ENCODE results near the gene PSMC3. TPM values are rescaled to one million over a fixed set of nuclear protein-coding genes. Genes with fewer than 3 reads are reported as not detected.

PSMC3 gene
- total RNA-seq, 2 experiments from 2014 or later: 143 to 148 TPM

DNA sequence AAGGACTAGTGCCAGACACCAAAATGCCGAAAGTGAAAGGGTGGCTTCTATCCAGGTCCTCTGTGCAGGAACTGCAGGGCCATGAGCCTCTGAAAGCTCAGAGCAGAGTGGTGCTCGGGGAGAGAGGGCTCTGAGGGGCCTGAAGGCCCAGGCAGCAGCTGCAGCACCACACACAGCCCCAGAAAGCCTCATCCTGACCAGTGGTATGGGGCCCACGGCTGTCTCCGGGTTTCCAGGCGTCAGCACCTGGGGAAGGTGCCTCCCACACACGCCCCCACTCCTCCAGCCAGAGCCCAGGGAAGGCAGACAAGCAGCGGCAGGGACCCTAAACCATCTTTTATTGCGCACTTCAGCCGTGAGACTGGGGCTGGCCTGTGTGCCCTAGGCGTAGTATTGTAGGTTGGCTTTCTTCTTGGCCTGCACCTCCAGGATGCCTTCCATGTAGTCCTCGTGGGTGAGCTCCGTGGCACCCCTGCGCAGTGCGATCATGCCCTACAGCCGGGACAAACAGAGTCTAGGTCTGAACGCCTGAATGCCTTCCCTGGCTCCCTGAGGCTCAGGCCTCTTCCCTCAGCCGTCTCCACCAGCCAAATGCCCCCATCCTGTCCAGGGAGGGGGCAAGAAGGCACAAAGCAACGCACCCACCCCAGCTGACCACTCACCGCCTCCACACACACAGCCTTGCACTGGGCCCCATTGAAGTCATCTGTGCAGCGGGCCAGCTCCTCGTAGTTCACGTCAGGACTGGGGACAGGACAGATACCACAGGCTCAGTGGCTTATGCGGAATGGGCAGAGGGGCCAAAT lies 7.6 kb downstream of the PSMC3 start:
- Mint-ChIP-seq H3K27me3 (no peaks in the 10 kb centered on the region), H3K27ac (no peak overlapping the region), H3K36me3 (peaks cover 41% of the 10 kb centered on the region), H3K4me3 (no peak overlapping the region), H3K4me1 (ENCODE audit: low read depth) (no peaks in the 10 kb centered on the region), H3K9me3 (no peaks in the 10 kb centered on the region)
- ChIA-PET CTCF (no interaction called here), POLR2A (no interaction called here)
- intact Hi-C loops (cut with micrococcal nuclease): no loop called here
- no peak for DNase-seq

- no peak for DNase-seq
- no peaks in the 10 kb centered on the region for H3K27me3 Mint-ChIP-seq
- intact Hi-C loops (cut with micrococcal nuclease): no loop called here
- H3K4me1 Mint-ChIP-seq (ENCODE audit: low read depth): no peaks in the 10 kb centered on the region
- H3K4me3 Mint-ChIP-seq: no peak overlapping the region
- no peak overlapping the region for H3K27ac Mint-ChIP-seq
- CTCF ChIA-PET: no interaction called here
- POLR2A ChIA-PET: no interaction called here
- no peaks in the 10 kb centered on the region for H3K9me3 Mint-ChIP-seq
- peaks cover 35% of the 10 kb centered on the region for H3K36me3 Mint-ChIP-seq
Observed at GRCh38 chr11:47417712-47418111, 8.5 kb downstream of the PSMC3 start.

DNA sequence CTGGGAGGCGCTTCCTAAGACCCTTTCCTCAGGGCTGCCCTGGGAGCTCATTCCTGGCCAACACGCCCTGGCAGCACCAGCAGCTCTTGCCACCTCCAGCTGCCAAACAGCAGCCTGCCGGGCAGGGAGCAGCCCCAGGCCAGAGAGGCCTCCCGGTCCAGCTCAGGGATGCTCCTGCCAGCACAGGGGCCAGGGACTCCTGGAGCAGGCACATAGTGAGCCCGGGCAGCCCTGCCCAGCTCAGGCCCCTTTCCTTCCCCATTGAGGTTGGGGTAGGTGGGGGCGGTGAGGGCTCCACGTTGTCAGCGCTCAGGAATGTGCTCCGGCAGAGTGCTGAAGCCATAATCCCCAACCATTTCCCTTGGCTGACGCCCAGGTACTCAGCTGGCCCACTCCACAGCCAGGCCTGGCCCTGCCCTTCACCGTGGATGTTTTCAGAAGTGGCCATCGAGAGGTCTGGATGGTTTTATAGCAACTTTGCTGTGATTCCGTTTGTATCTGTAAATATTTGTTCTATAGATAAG lies 10.2 kb downstream of the PSMC3 start:
- intact Hi-C loops (cut with micrococcal nuclease): no loop called here
- no peak for DNase-seq
- Mint-ChIP-seq H3K27ac (no peak overlapping the region), H3K36me3 (peaks cover 23% of the 10 kb centered on the region), H3K27me3 (no peaks in the 10 kb centered on the region), H3K9me3 (no peaks in the 10 kb centered on the region), H3K4me1 (ENCODE audit: low read depth) (no peaks in the 10 kb centered on the region), H3K4me3 (no peak overlapping the region)
- CTCF ChIA-PET: interaction anchor here (0.6 kb wide), 1 partner anchor 42 kb away, joined by 4 read pairs; no protein-coding TSS in a partner anchor
- POLR2A ChIA-PET: interaction anchor here (0.8 kb wide), 1 partner anchor 9 kb away, joined by 4 read pairs; no protein-coding TSS in a partner anchor

DNA sequence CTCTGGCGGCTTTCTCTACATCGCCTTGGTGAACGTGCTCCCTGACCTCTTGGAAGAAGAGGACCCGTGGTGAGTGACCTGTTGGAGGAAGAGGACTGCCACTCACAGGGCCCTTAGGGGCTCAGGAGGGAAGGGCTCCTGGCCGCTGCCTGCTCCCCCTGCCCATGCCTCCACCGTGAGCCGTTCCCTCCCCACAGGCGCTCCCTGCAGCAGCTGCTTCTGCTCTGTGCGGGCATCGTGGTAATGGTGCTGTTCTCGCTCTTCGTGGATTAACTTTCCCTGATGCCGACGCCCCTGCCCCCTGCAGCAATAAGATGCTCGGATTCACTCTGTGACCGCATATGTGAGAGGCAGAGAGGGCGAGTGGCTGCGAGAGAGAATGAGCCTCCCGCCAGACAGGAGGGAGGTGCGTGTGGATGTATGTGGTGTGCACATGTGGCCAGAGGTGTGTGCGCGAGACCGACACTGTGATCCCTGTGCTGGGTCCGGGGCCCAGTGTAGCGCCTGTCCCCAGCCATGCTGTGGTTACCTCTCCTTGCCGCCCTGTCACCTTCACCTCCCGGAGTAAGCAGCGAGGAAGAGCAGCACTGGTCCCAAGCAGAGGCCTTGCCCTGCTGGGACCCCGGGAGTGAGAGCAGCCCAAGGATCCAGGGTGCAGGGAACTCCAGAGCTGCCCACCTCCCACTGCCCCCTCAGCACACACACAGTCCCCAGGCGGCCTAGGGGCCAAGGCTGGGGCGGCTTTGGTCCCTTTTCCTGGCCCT lies 11.0 kb downstream of the PSMC3 start:
- DNase-seq: no peak
- Mint-ChIP-seq H3K9me3 (no peaks in the 10 kb centered on the region), H3K27me3 (no peaks in the 10 kb centered on the region), H3K4me3 (no peak overlapping the region), H3K4me1 (ENCODE audit: low read depth) (no peaks in the 10 kb centered on the region), H3K27ac (no peak overlapping the region), H3K36me3 (peaks cover 22% of the 10 kb centered on the region)
- ChIA-PET POLR2A (interaction anchor here (0.8 kb wide), 1 partner anchor 9 kb away, joined by 4 read pairs; no protein-coding TSS in a partner anchor), CTCF (interaction anchor here (0.6 kb wide), 1 partner anchor 42 kb away, joined by 4 read pairs; no protein-coding TSS in a partner anchor)
- intact Hi-C loops (cut with micrococcal nuclease): no loop called here

DNA sequence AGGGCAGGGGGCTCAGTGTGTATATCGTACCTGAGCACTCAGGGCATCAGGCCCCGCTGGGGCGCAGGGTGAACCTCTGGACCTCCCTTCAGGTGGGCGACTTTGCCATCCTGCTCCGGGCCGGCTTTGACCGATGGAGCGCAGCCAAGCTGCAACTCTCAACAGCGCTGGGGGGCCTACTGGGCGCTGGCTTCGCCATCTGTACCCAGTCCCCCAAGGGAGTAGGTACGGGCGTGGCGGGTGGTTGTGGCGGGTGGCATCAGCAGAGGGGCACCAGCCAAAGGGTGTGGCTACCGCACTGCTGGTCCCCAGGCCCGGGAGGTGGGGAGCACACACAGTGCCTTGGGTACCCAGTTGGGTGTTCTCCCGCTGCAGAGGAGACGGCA lies 11.6 kb downstream of the PSMC3 start:
- Mint-ChIP-seq H3K27ac (no peak overlapping the region), H3K27me3 (no peaks in the 10 kb centered on the region), H3K9me3 (no peaks in the 10 kb centered on the region), H3K36me3 (peaks cover 16% of the 10 kb centered on the region), H3K4me1 (ENCODE audit: low read depth) (no peaks in the 10 kb centered on the region), H3K4me3 (no peak overlapping the region)
- CTCF ChIA-PET: interaction anchor here (1.3 kb wide), 1 partner anchor 41 kb away, joined by 4 read pairs; no protein-coding TSS in a partner anchor
- DNase-seq: no peak
- POLR2A ChIA-PET: no interaction called here
- intact Hi-C loops (cut with micrococcal nuclease): no loop called here

DNA sequence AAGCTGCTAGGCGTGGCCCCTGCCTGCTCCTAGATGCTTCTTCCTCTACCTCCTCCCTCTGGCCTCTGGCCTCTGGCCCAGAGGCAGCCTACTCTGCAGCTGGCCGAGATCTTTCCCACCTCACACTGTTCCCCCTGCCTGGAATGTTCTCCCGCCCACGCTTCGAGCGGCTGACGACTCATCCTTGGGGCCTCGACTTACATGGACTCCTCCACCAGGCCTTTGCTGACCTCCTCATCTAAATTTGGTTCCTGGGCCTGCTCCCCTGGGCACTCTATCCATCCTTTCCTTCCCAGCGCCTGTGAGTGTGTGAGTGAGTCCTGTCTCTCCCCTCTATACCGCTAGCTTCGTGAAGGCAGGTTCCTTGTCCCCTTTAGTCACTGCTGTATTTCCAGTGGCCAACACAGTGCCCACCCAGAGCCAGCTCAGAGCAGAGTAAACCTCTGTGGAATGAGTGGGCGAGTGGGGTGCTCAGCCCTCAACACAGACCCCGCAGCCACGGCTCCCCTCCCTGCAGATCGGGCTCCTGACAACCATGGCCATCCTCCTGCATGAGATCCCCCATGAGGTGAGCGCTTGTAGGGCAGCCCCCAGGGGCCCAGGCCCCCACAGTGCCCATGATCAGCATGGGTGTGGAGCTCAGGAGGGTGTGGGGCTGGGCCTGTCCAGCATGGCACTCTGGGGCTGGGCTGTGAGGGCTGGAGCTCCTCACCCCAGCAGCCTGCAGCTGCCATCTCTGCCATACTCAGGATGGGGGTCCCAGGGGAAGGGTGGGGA lies 12.1 kb downstream of the PSMC3 start:
- POLR2A ChIA-PET: no interaction called here
- H3K27ac Mint-ChIP-seq: no peak overlapping the region
- H3K4me1 Mint-ChIP-seq (ENCODE audit: low read depth): peaks cover 5% of the 10 kb centered on the region
- intact Hi-C loops (cut with micrococcal nuclease): no loop called here
- H3K4me3 Mint-ChIP-seq: no peak overlapping the region
- no peak for DNase-seq
- no peaks in the 10 kb centered on the region for H3K9me3 Mint-ChIP-seq
- CTCF ChIA-PET: interaction anchor here (0.6 to 4.8 kb wide), 3 partner anchors 11 to 522 kb away, joined by 3 to 59 read pairs (median 4); partner anchors contain the start of gene PSMC3
- peaks cover 14% of the 10 kb centered on the region for H3K36me3 Mint-ChIP-seq
- H3K27me3 Mint-ChIP-seq: no peaks in the 10 kb centered on the region

GRCh38 chr11:47413351-47413750 lies 12.9 kb downstream of the PSMC3 start:
- POLR2A ChIA-PET: no interaction called here
- Mint-ChIP-seq H3K4me1 (ENCODE audit: low read depth) (peaks cover 6% of the 10 kb centered on the region), H3K4me3 (no peak overlapping the region), H3K27me3 (no peaks in the 10 kb centered on the region), H3K36me3 (peaks cover 9% of the 10 kb centered on the region), H3K9me3 (no peaks in the 10 kb centered on the region), H3K27ac (no peak overlapping the region)
- CTCF ChIA-PET: interaction anchor here (1.2 to 7.0 kb wide), 6 partner anchors 7 to 143 kb away, joined by 4 to 121 read pairs (median 13); partner anchors contain the start of gene PSMC3
- DNase-seq: no peak
- intact Hi-C loops (cut with micrococcal nuclease): no loop called here

DNA sequence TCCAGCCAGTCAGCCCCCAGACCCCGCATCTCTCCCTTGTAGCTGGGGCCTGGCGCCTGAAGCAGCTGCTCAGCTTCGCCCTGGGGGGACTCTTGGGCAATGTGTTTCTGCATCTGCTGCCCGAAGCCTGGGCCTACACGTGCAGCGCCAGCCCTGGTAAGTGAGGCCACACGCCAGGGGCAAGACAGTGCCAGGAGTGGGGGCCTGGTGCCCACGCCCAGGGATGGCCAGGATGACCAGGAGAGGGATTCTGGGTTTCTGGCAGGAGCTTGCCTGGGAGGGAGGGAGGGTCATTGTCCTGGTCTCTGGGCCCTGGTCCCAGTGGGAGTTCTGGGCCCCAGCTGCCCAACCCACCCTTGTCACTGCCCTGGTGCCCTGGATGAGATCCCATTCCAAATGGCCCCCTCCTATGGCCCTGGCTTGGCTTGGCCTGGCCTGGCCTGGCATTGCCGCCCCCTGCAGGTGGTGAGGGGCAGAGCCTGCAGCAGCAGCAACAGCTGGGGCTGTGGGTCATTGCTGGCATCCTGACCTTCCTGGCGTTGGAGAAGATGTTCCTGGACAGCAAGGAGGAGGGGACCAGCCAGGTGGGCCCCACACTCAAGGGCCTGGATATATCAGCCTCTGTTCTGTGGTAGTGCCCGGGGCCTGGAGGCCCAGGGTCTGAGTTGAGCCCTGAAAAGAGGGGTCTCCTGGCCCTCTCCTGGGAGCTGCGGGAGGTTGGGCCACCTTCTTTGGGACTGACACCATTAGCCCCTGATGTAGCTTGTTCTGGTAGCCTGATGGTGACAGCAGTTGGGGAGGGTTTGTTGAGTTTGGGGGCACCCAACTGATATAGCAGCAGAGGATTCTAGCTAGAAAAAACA lies 14.1 kb downstream of the PSMC3 start:
- Mint-ChIP-seq H3K9me3 (no peaks in the 10 kb centered on the region), H3K36me3 (no peaks in the 10 kb centered on the region), H3K27me3 (no peaks in the 10 kb centered on the region), H3K4me3 (no peak overlapping the region), H3K27ac (no peak overlapping the region), H3K4me1 (ENCODE audit: low read depth) (peaks cover 13% of the 10 kb centered on the region)
- POLR2A ChIA-PET: interaction anchor here (0.6 kb wide), 1 partner anchor 157 kb away, joined by 4 read pairs; no protein-coding TSS in a partner anchor
- intact Hi-C loops (cut with micrococcal nuclease): no loop called here
- peak; percentile 70 for DNase-seq
- CTCF ChIA-PET: interaction anchor here (0.6 to 7.0 kb wide), 30 partner anchors 8 to 436 kb away, joined by 3 to 121 read pairs (median 4); partner anchors contain the start of genes ACP2, NUP160, PSMC3 and RAPSN

DNA sequence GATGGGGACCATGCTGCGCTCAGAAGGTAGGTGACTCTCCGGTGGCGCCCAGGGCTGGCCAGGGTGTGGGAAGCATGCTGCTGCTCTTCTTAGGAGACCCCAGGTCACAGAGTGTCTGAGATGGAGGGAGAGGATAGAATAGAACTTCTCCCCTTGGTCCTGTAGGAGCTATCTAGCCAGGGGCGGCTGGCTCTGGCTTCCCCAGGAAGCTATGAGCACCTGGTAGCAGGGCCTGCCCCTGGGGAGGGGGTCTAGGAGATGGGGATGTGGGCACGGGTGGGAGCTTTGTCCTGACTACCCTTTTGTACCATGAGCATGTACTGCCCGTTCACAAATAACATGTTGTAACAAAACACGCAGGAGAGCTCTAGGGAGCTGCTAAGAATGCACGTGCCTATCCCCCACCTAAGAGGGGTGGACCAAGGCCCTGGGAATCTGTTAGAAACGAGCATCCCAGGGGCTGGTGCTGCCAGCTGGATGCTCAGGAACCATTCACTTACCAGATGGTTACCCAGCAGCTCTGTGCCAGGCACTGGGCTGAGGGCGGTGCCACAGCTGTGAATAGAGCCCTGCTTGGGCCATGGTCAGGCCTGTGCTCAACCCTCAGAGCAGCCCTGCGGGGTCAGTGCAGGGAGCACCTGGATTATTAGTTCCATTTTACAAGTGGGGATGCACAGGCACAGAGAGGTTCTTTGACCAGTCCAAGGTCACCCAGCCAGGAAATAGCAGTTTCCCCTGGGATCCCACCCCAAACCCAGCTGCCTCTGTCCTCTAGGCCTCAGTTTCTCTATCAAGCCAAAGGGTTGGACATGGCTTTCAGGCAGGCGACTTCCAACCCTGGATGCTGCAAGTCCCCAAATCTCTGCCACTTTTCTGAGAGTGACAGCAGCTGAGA lies 15.6 kb downstream of the PSMC3 start:
- H3K4me1 Mint-ChIP-seq (ENCODE audit: low read depth): peaks cover 17% of the 10 kb centered on the region
- POLR2A ChIA-PET: interaction anchor here (1.1 to 2.4 kb wide), 3 partner anchors 16 to 196 kb away, joined by 3 to 7 read pairs (median 5); partner anchors contain the start of genes ACP2, DDB2 and PSMC3
- DNase-seq: no peak
- CTCF ChIA-PET: interaction anchor here (0.7 to 7.0 kb wide), 18 partner anchors 10 to 231 kb away, joined by 3 to 121 read pairs (median 4); partner anchors contain the start of genes ACP2, CELF1, PSMC3 and RAPSN
- H3K27ac Mint-ChIP-seq: no peak overlapping the region
- H3K4me3 Mint-ChIP-seq: no peak overlapping the region
- H3K27me3 Mint-ChIP-seq: no peaks in the 10 kb centered on the region
- intact Hi-C loops (cut with micrococcal nuclease): no loop called here
- H3K36me3 Mint-ChIP-seq: no peaks in the 10 kb centered on the region
- no peaks in the 10 kb centered on the region for H3K9me3 Mint-ChIP-seq
